Measurements from ENCODE around the gene ITCH.
"Not testable (repeated sequence)": the region's sequence is repeated elsewhere in the genome, so short reads cannot be mapped to it uniquely, and the experiment has no call there.

Gene ITCH

DNA sequence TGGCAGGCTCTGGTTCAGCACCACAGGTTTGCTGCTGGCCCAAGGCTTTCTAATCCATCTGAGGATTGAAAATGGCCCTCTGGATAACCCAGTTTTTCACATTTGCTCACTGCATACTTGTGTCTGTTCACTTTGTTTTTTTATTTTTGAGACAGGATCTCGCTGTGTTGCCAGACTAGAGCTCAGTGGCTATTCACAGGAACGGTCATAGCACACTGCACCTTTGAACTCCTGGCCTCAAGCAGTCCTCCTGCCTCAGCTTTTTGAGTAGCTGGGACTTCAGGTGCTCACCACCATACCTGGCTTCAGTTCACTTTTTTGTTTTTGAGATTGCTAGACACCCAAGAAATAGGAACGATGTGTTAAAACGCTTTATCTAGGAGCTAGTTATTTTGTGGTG lies 57.9 kb downstream of the ITCH start:
- CTCF ChIA-PET, result interaction anchor here (0.7 kb wide), 1 partner anchor 11 kb away, joined by 5 read pairs; no protein-coding TSS in a partner anchor
- Histone ChIP-seq H3K36me3 (ENCODE audit: control insufficient read depth in 4 of 4, insufficient read depth in 4 of 4, low read length in 3 of 4) (peaks cover 11 to 52% (median 28%) of the 10 kb centered on the region in 4 experiments), H3K4me1 (ENCODE audit: control extremely low read depth in 1 of 4, control insufficient read depth in 4 of 4, insufficient read depth in 4 of 4, low read length in 3 of 4) (no peaks in the 10 kb centered on the region), H3K4me3 (ENCODE audit: control insufficient read depth in 1 of 7, extremely low read depth in 1 of 7, insufficient read depth in 4 of 7, low read depth in 2 of 7, low read length in 6 of 7) (no peak overlapping the region), H3K9me3 (ENCODE audit: control extremely low read depth in 1 of 5, control insufficient read depth in 4 of 5, insufficient read depth in 2 of 5, low read depth in 1 of 5, low read length in 4 of 5) (no peaks in the 10 kb centered on the region), H3K27me3 (replicated peaks in 2 of 5; ENCODE audit: control insufficient read depth in 4 of 5, insufficient read depth in 5 of 5, low read length in 4 of 5) (no peaks in the 10 kb centered on the region), H3K27ac (ENCODE audit: insufficient read depth in 1 of 2, low read depth in 1 of 2, low read length in 2 of 2, poor library complexity in 1 of 2, severe bottlenecking in 2 of 2) (no peak overlapping the region)
- no peak for DNase-seq
- 97% methylated on average over 4 of the region's 4 CpGs for WGBS (ENCODE audit: insufficient coverage)
- POLR2A ChIA-PET, result no interaction called here

DNA sequence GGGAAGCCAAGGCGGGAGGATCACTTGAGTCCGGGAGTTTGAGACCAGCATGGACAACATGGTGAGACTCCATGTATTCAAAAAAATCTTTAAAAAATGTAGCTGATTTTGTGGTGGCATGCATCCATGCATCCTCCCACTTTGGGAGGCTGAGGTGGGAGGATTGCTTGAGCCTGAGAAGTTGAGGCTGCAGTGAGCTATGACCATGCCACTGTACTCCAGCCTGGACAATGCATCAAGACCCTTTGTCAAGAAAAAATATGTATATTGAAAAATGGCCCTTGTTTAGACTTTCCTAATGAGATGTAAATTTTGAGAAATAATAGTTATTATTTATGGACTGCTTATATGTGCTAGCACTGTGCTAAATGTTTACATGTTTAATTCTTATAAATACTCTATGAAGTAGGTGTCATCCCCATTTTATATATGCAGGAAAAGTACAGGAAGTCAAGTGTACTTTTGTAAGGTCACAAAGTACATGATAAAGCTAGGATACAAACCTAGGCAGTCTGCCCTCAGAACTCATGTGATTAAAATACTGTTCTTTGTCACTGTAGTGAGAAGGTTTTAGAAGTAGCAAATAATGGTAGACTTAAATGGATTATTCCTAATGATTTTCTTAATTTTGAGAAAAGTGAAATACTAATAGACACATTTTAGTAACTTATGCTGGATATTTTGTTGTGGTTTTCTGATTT lies 58.8 kb downstream of the ITCH start:
- Histone ChIP-seq H3K4me3 (ENCODE audit: control insufficient read depth in 1 of 7, extremely low read depth in 1 of 7, insufficient read depth in 4 of 7, low read depth in 2 of 7, low read length in 6 of 7) (no peak overlapping the region), H3K27me3 (replicated peaks in 2 of 5; ENCODE audit: control insufficient read depth in 4 of 5, insufficient read depth in 5 of 5, low read length in 4 of 5) (no peaks in the 10 kb centered on the region), H3K9me3 (ENCODE audit: control extremely low read depth in 1 of 5, control insufficient read depth in 4 of 5, insufficient read depth in 2 of 5, low read depth in 1 of 5, low read length in 4 of 5) (no peaks in the 10 kb centered on the region), H3K27ac (ENCODE audit: insufficient read depth in 1 of 2, low read depth in 1 of 2, low read length in 2 of 2, poor library complexity in 1 of 2, severe bottlenecking in 2 of 2) (no peak overlapping the region), H3K4me1 (ENCODE audit: control extremely low read depth in 1 of 4, control insufficient read depth in 4 of 4, insufficient read depth in 4 of 4, low read length in 3 of 4) (no peaks in the 10 kb centered on the region), H3K36me3 (ENCODE audit: control insufficient read depth in 4 of 4, insufficient read depth in 4 of 4, low read length in 3 of 4) (peaks cover 13 to 57% (median 29%) of the 10 kb centered on the region in 4 experiments)
- WGBS (ENCODE audit: insufficient coverage), result 100% methylated on average over 2 of the region's 2 CpGs
- CTCF ChIA-PET, result interaction anchor here (0.8 to 1.4 kb wide), 2 partner anchors 11 to 108 kb away, joined by 3 to 4 read pairs; no protein-coding TSS in a partner anchor
- POLR2A ChIA-PET, result interaction anchor here (0.7 kb wide), 1 partner anchor 30 kb away, joined by 3 read pairs; no protein-coding TSS in a partner anchor
- DNase-seq, result no peak

DNA sequence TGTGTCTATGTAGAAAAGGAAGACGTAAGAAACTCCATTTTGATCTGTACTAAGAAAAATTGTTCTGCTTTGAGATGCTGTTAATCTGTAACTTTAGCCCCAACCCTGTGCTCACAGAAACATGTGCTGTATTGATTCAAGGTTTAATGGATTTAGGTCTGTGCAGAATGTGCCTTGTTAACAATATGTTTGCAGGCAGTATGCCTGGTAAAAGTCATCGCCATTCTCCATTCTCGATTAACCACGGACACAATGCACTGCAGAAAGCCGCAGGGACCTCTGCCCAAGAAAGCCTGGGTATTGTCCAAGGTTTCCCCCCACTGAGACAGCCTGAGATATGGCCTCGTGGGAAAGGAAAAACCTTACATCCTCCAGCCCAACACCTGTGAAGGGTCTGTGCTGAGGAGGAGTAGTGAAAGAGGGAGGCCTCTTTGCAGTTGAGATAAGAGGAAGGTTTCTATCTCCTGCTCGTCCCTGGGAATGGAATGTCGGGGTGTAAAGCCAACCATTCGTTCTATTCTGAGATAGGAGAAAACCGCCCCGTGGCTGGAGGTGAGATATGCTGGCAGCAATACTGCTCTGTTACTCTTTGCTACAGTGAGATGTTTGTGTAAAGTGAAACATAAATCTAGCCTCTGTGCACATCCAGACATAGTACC lies 62.1 kb downstream of the ITCH start:
- H3K36me3 ChIP-seq (ENCODE audit: control insufficient read depth in 4 of 4, insufficient read depth in 4 of 4, low read length in 3 of 4), result peaks cover 15 to 45% (median 32%) of the 10 kb centered on the region in 4 experiments
- H3K27ac ChIP-seq (ENCODE audit: insufficient read depth in 1 of 2, low read depth in 1 of 2, low read length in 2 of 2, poor library complexity in 1 of 2, severe bottlenecking in 2 of 2); H3K27me3 ChIP-seq (replicated peaks in 2 of 5; ENCODE audit: control insufficient read depth in 4 of 5, insufficient read depth in 5 of 5, low read length in 4 of 5); POLR2A ChIA-PET; H3K4me3 ChIP-seq (ENCODE audit: control insufficient read depth in 1 of 7, extremely low read depth in 1 of 7, insufficient read depth in 4 of 7, low read depth in 2 of 7, low read length in 6 of 7); H3K9me3 ChIP-seq (ENCODE audit: control extremely low read depth in 1 of 5, control insufficient read depth in 4 of 5, insufficient read depth in 2 of 5, low read depth in 1 of 5, low read length in 4 of 5); H3K4me1 ChIP-seq (ENCODE audit: control extremely low read depth in 1 of 4, control insufficient read depth in 4 of 4, insufficient read depth in 4 of 4, low read length in 3 of 4); DNase-seq: not testable (repeated sequence)
- WGBS (ENCODE audit: insufficient coverage), result 99% methylated on average over 7 of the region's 11 CpGs
- CTCF ChIA-PET, result interaction anchor here (1.2 to 1.3 kb wide), 2 partner anchors 13 to 112 kb away, joined by 3 to 4 read pairs; no protein-coding TSS in a partner anchor

DNA sequence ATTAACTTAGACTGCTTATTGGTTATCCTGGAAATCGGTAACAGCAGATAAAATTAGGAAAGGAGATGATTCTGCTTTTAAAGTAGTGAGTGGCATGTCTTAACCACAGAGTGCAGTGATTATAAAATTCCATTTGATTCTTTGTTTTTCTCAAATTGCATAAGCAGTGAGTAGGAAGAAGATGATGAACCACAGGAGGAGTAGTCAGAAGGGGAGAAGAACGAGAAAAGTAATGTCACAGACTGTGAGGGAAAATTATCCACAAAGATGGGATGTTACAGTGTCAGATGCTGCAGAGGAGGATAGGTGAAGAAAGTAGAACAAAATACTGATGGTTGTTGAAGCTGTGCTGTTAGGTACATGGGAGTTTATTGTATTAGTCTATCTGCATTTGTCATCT lies 63.0 kb downstream of the ITCH start:
- CTCF ChIA-PET, result interaction anchor here (0.7 kb wide), 1 partner anchor 11 kb away, joined by 3 read pairs; no protein-coding TSS in a partner anchor

DNA sequence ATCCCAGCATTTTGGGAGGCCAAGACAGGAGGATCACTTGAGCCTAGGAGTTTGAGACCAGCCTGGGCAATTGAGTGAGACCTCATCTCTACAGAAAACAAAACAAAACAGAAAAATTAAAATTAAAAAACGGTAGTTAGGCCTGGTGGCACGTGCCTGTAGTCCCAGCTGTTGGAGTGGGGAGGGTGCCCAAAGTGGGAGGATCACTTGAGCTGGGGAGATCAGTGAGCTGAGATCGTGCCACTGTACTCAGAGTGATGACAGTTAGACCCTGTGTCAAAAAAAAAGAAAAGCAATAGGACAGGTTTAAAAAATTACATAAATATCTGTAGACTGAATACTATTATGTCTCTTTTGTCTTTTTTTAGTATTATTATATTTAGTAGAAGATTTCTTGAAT lies 64.3 kb downstream of the ITCH start:
- Histone ChIP-seq H3K4me1 (ENCODE audit: control extremely low read depth in 1 of 4, control insufficient read depth in 4 of 4, insufficient read depth in 4 of 4, low read length in 3 of 4) (no peaks in the 10 kb centered on the region), H3K36me3 (ENCODE audit: control insufficient read depth in 4 of 4, insufficient read depth in 4 of 4, low read length in 3 of 4) (peaks cover 7 to 39% (median 25%) of the 10 kb centered on the region in 4 experiments), H3K27ac (ENCODE audit: insufficient read depth in 1 of 2, low read depth in 1 of 2, low read length in 2 of 2, poor library complexity in 1 of 2, severe bottlenecking in 2 of 2) (no peak overlapping the region), H3K9me3 (ENCODE audit: control extremely low read depth in 1 of 5, control insufficient read depth in 4 of 5, insufficient read depth in 2 of 5, low read depth in 1 of 5, low read length in 4 of 5) (no peaks in the 10 kb centered on the region), H3K4me3 (ENCODE audit: control insufficient read depth in 1 of 7, extremely low read depth in 1 of 7, insufficient read depth in 4 of 7, low read depth in 2 of 7, low read length in 6 of 7) (no peak overlapping the region), H3K27me3 (replicated peaks in 2 of 5; ENCODE audit: control insufficient read depth in 4 of 5, insufficient read depth in 5 of 5, low read length in 4 of 5) (no peaks in the 10 kb centered on the region)
- no peak for DNase-seq
- POLR2A ChIA-PET, result no interaction called here
- CTCF ChIA-PET, result interaction anchor here (1.0 to 1.7 kb wide), 2 partner anchors 10 to 115 kb away, joined by 3 to 4 read pairs; no protein-coding TSS in a partner anchor
- WGBS (ENCODE audit: insufficient coverage), result 90% methylated on average over 2 of the region's 3 CpGs

More for the DNA sequence above, 63.0 kb downstream of the ITCH start:
- peaks cover 13 to 45% (median 29%) of the 10 kb centered on the region in 4 experiments for H3K36me3 ChIP-seq (ENCODE audit: control insufficient read depth in 4 of 4, insufficient read depth in 4 of 4, low read length in 3 of 4)
- no peak overlapping the region for H3K27ac ChIP-seq (ENCODE audit: insufficient read depth in 1 of 2, low read depth in 1 of 2, low read length in 2 of 2, poor library complexity in 1 of 2, severe bottlenecking in 2 of 2)
- POLR2A ChIA-PET, result no interaction called here
- 92% methylated on average over 2 of the region's 2 CpGs for WGBS (ENCODE audit: insufficient coverage)
- H3K4me1 ChIP-seq (ENCODE audit: control extremely low read depth in 1 of 4, control insufficient read depth in 4 of 4, insufficient read depth in 4 of 4, low read length in 3 of 4), result no peaks in the 10 kb centered on the region
- no peak for DNase-seq
- H3K27me3 ChIP-seq (replicated peaks in 2 of 5; ENCODE audit: control insufficient read depth in 4 of 5, insufficient read depth in 5 of 5, low read length in 4 of 5), result no peaks in the 10 kb centered on the region
- H3K4me3 ChIP-seq (ENCODE audit: control insufficient read depth in 1 of 7, extremely low read depth in 1 of 7, insufficient read depth in 4 of 7, low read depth in 2 of 7, low read length in 6 of 7), result no peak overlapping the region
- H3K9me3 ChIP-seq (ENCODE audit: control extremely low read depth in 1 of 5, control insufficient read depth in 4 of 5, insufficient read depth in 2 of 5, low read depth in 1 of 5, low read length in 4 of 5), result no peaks in the 10 kb centered on the region

DNA sequence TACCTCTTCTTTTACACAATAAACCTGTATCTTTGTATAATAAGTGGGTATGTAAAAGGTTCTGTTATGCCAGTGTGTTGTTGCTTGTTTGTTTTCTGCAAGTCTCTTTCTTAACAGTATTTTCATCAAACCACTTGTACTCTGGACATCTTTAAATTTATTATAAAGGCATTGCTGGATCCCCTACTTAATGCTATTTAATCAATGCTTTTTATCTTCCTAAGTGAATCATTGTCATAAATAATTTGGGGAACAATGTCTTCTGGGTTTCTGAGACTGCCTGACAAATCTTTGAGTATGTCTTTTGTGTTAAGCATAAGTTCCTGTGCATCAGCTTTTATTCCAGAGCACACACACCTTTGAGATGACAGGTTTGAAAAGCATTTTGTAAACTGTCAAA lies 64.7 kb downstream of the ITCH start:
- H3K4me3 ChIP-seq (ENCODE audit: control insufficient read depth in 1 of 7, extremely low read depth in 1 of 7, insufficient read depth in 4 of 7, low read depth in 2 of 7, low read length in 6 of 7), result no peak overlapping the region
- CTCF ChIA-PET, result interaction anchor here (1.0 to 1.7 kb wide), 2 partner anchors 9 to 115 kb away, joined by 3 to 4 read pairs; no protein-coding TSS in a partner anchor
- no peak for DNase-seq
- H3K9me3 ChIP-seq (ENCODE audit: control extremely low read depth in 1 of 5, control insufficient read depth in 4 of 5, insufficient read depth in 2 of 5, low read depth in 1 of 5, low read length in 4 of 5), result no peaks in the 10 kb centered on the region
- POLR2A ChIA-PET, result no interaction called here
- H3K27ac ChIP-seq (ENCODE audit: insufficient read depth in 1 of 2, low read depth in 1 of 2, low read length in 2 of 2, poor library complexity in 1 of 2, severe bottlenecking in 2 of 2), result no peak overlapping the region
- H3K36me3 ChIP-seq (ENCODE audit: control insufficient read depth in 4 of 4, insufficient read depth in 4 of 4, low read length in 3 of 4), result peaks cover 7 to 39% (median 24%) of the 10 kb centered on the region in 4 experiments
- no peaks in the 10 kb centered on the region for H3K4me1 ChIP-seq (ENCODE audit: control extremely low read depth in 1 of 4, control insufficient read depth in 4 of 4, insufficient read depth in 4 of 4, low read length in 3 of 4)
- no peaks in the 10 kb centered on the region for H3K27me3 ChIP-seq (replicated peaks in 2 of 5; ENCODE audit: control insufficient read depth in 4 of 5, insufficient read depth in 5 of 5, low read length in 4 of 5)

DNA sequence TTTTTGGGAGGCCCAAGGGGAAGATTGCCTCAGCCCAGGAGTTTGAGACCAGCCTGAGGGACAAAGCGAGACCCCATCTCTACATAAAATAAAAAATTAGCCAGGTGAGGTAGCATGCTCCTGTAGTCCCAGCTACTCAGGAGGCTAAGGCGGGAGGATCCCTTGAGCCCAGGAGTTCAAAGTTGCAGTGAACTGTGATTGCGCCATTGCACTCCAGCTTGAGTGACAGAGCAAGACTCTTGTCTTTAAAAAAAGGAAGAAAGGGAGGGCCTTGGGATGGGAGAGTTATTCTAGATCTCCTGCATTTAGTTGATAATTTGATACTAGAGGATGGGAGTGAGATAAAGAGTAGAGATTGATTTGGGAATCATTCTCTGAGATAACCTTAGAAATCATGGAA lies 68.1 kb downstream of the ITCH start:
- Histone ChIP-seq H3K27ac (ENCODE audit: insufficient read depth in 1 of 2, low read depth in 1 of 2, low read length in 2 of 2, poor library complexity in 1 of 2, severe bottlenecking in 2 of 2) (no peak overlapping the region), H3K9me3 (ENCODE audit: control extremely low read depth in 1 of 5, control insufficient read depth in 4 of 5, insufficient read depth in 2 of 5, low read depth in 1 of 5, low read length in 4 of 5) (no peaks in the 10 kb centered on the region), H3K36me3 (ENCODE audit: control insufficient read depth in 4 of 4, insufficient read depth in 4 of 4, low read length in 3 of 4) (peaks cover 6 to 19% (median 10%) of the 10 kb centered on the region in 4 experiments), H3K4me3 (ENCODE audit: control insufficient read depth in 1 of 7, extremely low read depth in 1 of 7, insufficient read depth in 4 of 7, low read depth in 2 of 7, low read length in 6 of 7) (no peak overlapping the region), H3K27me3 (replicated peaks in 2 of 5; ENCODE audit: control insufficient read depth in 4 of 5, insufficient read depth in 5 of 5, low read length in 4 of 5) (no peaks in the 10 kb centered on the region), H3K4me1 (ENCODE audit: control extremely low read depth in 1 of 4, control insufficient read depth in 4 of 4, insufficient read depth in 4 of 4, low read length in 3 of 4) (peaks cover 0 to 2% (median 0%) of the 10 kb centered on the region in 4 experiments)
- ChIA-PET POLR2A (no interaction called here), CTCF (no interaction called here)
- WGBS (ENCODE audit: insufficient coverage), result 100% methylated on average over 2 of the region's 3 CpGs
- no peak for DNase-seq

Measured in common myeloid progenitor, CD34-positive (primary cell).